ENCODE measurements around the gene CNIH3.

Gene CNIH3

GRCh38 chr1:224744521-224744920 lies 128.4 kb downstream of the CNIH3 start:
- DNase-seq (ENCODE audit: low read depth): no peak

DNA sequence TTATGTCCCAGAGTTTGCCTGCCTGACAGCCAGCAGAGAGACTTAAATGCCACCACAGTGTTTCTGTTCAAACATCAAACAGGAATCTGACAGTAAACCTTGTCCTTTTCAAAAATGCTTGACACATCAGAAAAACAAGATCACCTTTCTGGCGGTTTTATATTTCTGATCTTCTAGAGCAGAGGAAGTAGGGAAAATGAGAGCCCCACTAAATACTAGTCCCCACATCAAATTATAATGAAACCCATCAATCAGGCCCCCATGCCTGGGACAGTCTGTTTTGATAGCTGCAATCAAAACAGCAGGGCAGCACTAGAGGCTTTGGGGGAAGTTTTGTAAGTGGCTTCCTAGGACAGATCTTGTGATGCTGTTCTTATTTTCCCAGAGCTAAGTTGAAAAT lies 129.3 kb downstream of the CNIH3 start:
- no peak for DNase-seq (ENCODE audit: low read depth)

DNA sequence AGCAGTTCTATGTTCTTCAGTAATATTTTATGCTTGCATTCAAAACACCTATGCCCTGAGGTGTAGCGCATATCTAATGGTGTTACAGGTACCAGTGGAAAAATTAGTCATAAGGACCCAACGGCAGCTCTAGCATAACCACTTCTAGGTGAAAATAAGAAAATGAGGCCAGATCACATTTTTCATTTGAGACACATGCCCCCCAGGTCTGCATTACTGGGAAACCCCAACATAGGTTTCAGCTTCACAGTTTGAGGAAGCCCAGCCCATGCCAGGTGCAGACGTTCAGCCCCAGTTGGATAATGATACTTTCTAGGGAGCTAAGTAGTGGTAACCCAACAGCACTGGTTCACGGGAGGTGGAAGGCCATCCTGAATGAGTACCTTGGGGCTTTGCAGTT lies 129.8 kb downstream of the CNIH3 start:
- no peak for DNase-seq (ENCODE audit: low read depth)

GRCh38 chr1:224747578-224747977 lies 131.5 kb downstream of the CNIH3 start:
- DNase-seq (ENCODE audit: low read depth): no peak

DNA sequence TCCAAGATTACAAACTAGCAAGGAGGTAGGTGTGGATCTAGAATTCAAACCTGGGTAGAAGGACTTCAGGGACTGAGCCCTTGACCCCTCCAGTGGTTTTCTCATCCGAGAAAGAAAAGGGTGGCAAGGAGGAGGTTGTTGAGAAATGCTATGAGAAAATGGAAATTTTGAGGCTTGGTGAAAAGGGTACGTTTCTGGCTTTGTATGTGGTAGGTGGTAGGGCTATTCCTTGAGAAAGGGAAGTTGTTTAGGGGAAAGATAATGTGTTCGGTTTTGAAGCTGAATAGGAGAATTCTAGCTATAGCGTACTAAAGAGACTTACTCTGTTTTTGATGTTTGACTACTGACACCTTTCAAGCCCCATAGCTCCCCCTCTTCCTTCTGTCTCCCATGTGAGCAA lies 133.8 kb downstream of the CNIH3 start:
- DNase-seq (ENCODE audit: low read depth): no peak

- DNase-seq (ENCODE audit: low read depth): no peak
Observed at GRCh38 chr1:224751624-224752311, 135.7 kb downstream of the CNIH3 start.

- DNase-seq (ENCODE audit: low read depth): no peak
Observed at GRCh38 chr1:224753491-224753890, 137.4 kb downstream of the CNIH3 start.

- no peak for DNase-seq (ENCODE audit: low read depth)
Observed at GRCh38 chr1:224755586-224755985, 139.5 kb downstream of the CNIH3 start.

- DNase-seq (ENCODE audit: low read depth): no peak
Observed at GRCh38 chr1:224757508-224757907, 141.4 kb downstream of the CNIH3 start.

DNA sequence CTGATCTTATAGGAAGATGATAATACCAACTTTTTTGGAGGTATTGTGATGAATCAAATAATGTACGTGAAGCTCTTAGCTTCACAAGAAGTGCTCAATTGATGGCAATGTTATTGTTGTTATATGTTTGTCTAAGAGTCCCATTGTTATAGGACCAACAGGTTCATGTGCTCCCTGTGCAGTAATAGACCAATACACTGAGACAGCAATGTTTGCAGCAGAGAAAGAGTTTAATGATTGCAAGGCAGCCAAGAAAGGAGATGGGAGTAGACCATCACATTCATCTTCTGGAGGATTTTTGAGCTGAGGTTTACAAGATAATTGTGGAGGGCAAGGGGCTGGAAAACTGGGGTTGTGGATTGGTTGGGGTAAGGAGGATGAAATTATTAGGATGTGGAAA lies 143.0 kb downstream of the CNIH3 start:
- no peak for DNase-seq (ENCODE audit: low read depth)

DNA sequence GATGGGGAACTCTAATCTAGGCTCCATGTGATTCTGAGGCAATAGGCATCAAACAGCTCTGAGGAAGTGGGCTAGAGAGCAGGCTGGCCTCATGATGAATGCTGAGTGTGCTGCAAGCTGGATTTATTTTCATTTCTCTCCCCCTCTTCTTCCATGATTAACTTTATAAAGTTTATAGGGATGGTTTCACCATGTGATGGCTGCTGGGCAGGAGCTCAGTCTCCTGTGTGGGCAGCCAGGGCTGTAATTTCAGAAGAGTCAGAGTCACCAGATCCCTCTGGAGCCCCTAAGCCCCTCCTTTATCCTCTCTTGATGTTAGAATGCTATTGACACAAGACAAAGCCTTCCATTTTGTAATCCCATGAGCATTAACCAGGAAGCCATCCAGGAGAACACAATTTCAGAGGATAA lies 143.6 kb downstream of the CNIH3 start:
- no peak for DNase-seq (ENCODE audit: low read depth)

DNA sequence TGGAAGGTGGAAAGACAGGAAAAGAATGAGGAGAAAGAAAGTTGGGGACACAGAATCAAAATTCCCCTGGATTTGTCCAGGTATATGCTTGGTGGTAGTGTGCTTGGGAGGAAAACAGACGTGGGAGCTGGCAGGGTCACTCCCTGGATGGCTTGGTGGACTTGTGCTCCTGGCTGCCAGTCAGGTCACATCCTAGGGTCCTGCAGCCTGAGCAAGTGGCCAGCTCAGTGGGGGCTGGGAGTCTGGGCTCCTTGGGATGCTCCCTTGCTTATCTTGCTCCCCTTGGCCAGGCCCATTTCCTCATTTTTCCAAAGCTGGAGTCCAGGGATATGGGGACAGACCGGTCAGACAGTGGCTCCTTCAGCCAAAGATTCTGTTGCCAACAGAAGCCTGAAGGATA lies 144.0 kb downstream of the CNIH3 start:
- DNase-seq (ENCODE audit: low read depth): no peak

- no peak for DNase-seq (ENCODE audit: low read depth)
Observed at GRCh38 chr1:224761245-224761644, 145.1 kb downstream of the CNIH3 start.

- no peak for DNase-seq (ENCODE audit: low read depth)
Observed at GRCh38 chr1:224762046-224762445, 145.9 kb downstream of the CNIH3 start.

DNA sequence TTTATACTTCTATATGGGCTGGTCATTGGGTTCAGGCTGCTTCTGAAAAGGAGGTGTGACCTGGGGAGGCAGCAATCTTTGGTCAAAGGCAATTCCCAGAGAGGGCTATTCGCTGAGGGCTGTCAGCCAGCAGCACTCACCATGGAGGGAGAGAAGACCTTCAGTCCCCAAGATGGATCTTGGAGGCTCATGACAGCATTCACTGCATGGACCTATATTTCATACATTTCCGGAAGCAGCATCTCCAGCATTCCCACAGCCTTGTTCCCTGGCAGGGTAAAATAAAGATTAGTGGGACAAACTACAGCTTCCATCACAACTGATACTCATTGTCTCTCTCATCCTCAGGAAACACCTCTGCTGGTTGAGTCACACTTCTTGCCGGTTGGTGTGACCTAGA lies 146.6 kb downstream of the CNIH3 start:
- no peak for DNase-seq (ENCODE audit: low read depth)

DNA sequence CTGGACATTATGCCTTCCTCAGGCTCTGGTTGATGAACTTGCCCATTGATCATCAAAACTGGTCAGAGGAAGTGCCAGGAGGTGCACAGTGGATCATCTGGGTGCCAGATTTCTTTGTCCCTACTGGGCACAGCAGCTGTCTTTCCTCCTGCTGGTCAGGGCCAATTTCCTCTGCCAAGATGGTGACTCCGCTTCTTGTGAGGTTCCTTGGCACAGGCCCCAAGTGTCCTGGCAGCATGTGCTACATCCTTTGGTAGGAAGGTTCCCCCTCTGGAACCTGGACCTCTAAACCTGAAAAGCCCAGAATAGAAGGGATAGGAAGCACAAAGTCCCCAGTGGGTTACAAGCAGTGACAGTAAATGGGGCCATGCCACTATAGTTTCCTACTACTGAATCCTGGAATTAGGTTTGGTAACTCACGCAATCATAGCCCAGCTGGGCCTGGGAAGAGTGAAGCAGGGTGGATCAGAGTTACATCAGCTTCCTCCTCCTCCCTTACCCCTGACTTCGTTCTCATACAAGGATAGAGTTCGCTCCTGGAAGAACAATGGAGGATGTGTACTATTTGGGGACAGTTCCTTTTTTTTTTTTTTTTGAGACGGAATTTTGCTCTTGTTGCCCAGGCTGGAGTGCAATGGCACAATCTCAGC lies 147.1 kb downstream of the CNIH3 start:
- DNase-seq (ENCODE audit: low read depth): no peak

GRCh38 chr1:224766266-224766665 lies 150.1 kb downstream of the CNIH3 start:
- no peak for DNase-seq (ENCODE audit: low read depth)

DNA sequence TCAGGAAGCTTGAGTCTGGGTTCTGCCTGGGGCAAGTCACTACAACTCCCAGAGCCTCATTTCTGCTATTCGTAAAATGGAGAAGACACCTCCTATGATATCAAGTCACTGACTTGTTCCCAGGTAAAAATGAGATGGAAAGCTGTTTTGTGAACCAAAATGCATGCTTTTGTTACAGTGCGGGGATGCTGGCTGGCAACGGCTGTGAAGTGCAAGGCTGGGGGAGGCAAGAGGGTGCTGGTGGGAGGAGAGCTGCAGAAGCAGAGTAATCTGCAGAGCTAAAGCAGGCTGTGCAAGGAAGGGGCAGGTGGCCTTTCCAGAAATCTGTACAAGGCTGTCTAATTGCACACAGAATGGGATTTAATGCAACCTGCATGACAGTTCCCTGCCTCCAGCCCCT lies 150.9 kb downstream of the CNIH3 start:
- no peak for DNase-seq (ENCODE audit: low read depth)

DNA sequence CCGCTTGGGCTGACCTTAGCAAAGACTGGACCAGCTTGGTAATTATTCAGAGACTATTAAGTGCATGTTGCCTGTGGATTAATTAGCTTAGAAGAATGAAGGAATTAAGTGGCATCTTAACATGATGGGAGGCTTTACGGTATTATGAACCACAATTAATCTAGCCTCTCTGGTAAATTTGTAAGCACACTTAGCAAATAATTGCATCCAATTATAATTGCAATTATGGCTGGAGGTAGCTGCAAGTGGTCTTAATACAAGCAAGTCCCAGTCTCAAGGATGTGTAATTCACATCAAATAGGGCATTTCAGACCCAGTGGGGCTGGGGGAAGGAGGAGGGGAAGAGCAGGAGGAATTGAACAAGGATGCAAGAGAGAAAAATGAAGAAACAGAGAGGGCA lies 151.6 kb downstream of the CNIH3 start:
- no peak for DNase-seq (ENCODE audit: low read depth)

DNA sequence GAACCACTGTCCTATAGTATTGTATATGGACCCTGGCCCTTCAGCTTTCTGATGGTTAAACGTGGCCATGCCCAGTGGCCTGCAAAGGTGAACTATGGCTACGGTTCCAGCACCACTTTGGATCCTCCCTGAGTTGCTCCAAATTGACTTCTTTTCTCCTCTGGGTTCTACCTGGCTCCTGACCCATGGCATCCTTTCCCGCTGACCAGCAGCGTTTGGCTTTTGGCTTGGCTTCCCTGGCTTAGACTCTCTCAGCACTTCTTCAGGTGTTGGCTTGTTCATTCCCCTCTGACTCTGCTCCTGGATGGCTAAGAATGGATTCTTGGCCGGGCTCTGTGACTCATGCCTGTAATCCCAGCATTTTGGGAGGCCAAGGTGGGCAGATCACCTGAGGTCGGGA lies 152.9 kb downstream of the CNIH3 start:
- DNase-seq (ENCODE audit: low read depth): no peak

GRCh38 chr1:224769452-224770335 lies 153.6 kb downstream of the CNIH3 start:
- no peak for DNase-seq (ENCODE audit: low read depth)

GRCh38 chr1:224770336-224770693 lies 154.2 kb downstream of the CNIH3 start:
- no peak for DNase-seq (ENCODE audit: low read depth)

- no peak for DNase-seq (ENCODE audit: low read depth)
Observed at GRCh38 chr1:224773646-224774045, 157.5 kb downstream of the CNIH3 start.

All from T follicular helper cell (primary cell).